GM12878 (cell line): ENCODE results near the gene BCKDHA. TPM values are rescaled to one million over a fixed set of nuclear protein-coding genes. Genes with fewer than 3 reads are reported as not detected.

ENCODE experiments used
- ATF2 ChIP-seq: IDR thresholded peaks from 2 replicates; pipeline ENCODE4 v1.6.1; 2012; ENCODE audit warnings: low read length, inconsistent platforms
- BCL3 ChIP-seq: IDR thresholded peaks from 2 replicates; pipeline ENCODE4 v1.6.1; 2011; ENCODE audit warnings: borderline replicate concordance, low read depth, mild to moderate bottlenecking, moderate library complexity, low read length; ENCODE audit not compliant: insufficient read depth, poor library complexity, severe bottlenecking
- CREM ChIP-seq: IDR thresholded peaks from 2 replicates; pipeline ENCODE4 v1.6.1; 2014; ENCODE audit warnings: antibody characterized with exemption, low read depth
- ELK1 ChIP-seq: IDR thresholded peaks from 2 replicates; pipeline ENCODE4 v1.6.1; 2012; ENCODE audit warnings: low read depth, low read length, improper control_type of control experiment
- EP300 ChIP-seq, 2 experiments: fragments of 150-350 bp in 1 of 2; IDR thresholded peaks; 2 replicates each; pipeline ENCODE4 v1.6.1; 2011 to 2012; ENCODE audit warnings: low read depth in 2 of 2, low read length in 2 of 2, borderline replicate concordance in 1 of 2, improper control_type of control experiment in 1 of 2, inconsistent platforms in 1 of 2; ENCODE audit not compliant: control insufficient read depth in 1 of 2
- IRF5 ChIP-seq: fragments of 450-650 bp; IDR thresholded peaks from 2 replicates; pipeline ENCODE4 v1.6.1; 2017; ENCODE audit warnings: borderline replicate concordance
- KDM1A ChIP-seq: fragments of 200-600 bp; sonication (generic); IDR thresholded peaks from 2 replicates; pipeline ENCODE4 v1.6.1; 2016; ENCODE audit warnings: borderline replicate concordance
- LARP7 ChIP-seq: fragments of 450-650 bp; IDR thresholded peaks from 2 replicates; pipeline ENCODE4 v1.6.1; 2017; ENCODE audit warnings: mild to moderate bottlenecking
- MEF2A ChIP-seq: IDR thresholded peaks from 2 replicates; pipeline ENCODE4 v1.6.1; 2011; ENCODE audit warnings: low read depth, mild to moderate bottlenecking, low read length, moderate library complexity; ENCODE audit not compliant: insufficient read depth
- MLLT1 ChIP-seq: fragments of 450-650 bp; IDR thresholded peaks from 2 replicates; pipeline ENCODE4 v1.6.1; 2016; ENCODE audit warnings: mild to moderate bottlenecking
- NFIC ChIP-seq: IDR thresholded peaks from 2 replicates; pipeline ENCODE4 v1.6.1; 2012; ENCODE audit warnings: low read depth, mild to moderate bottlenecking, inconsistent platforms, low read length, moderate library complexity
- POLR2A ChIP-seq: IDR thresholded peaks from 2 replicates; pipeline ENCODE4 v1.6.1; 2011; ENCODE audit warnings: low read depth, mild to moderate bottlenecking, low read length
- RUNX3 ChIP-seq: IDR thresholded peaks from 2 replicates; pipeline ENCODE4 v1.6.1; 2012; ENCODE audit warnings: low read length, inconsistent platforms
- SIN3A ChIP-seq: IDR thresholded peaks from 2 replicates; pipeline ENCODE4 v1.6.1; 2012; ENCODE audit warnings: low read depth, low read length, improper control_type of control experiment
- SPI1 ChIP-seq: IDR thresholded peaks from 2 replicates; pipeline ENCODE4 v1.6.1; 2011; ENCODE audit warnings: low read depth, mild to moderate bottlenecking, low read length, moderate library complexity, borderline replicate concordance; ENCODE audit not compliant: insufficient read depth
- TCF7 ChIP-seq: IDR thresholded peaks from 2 replicates; pipeline ENCODE4 v1.6.1; 2014; ENCODE audit warnings: antibody characterized with exemption, borderline replicate concordance
- WRNIP1 ChIP-seq: IDR thresholded peaks from 2 replicates; pipeline ENCODE4 v1.6.1; 2011; ENCODE audit warnings: low read depth, low read length, improper control_type of control experiment, borderline replicate concordance
- ZBED1 ChIP-seq: IDR thresholded peaks from 2 replicates; pipeline ENCODE4 v1.6.1; 2016; ENCODE audit warnings: borderline replicate concordance
- ZBTB4 ChIP-seq: fragments of 450-650 bp; formaldehyde crosslinking; IDR thresholded peaks from 2 replicates; pipeline ENCODE4 v1.4.0; 2022; ENCODE audit warnings: mild to moderate bottlenecking, moderate library complexity
- ZNF274 ChIP-seq: IDR thresholded peaks from one replicate; pipeline ENCODE4 v1.8.0; 2011; ENCODE audit not compliant: insufficient read length, insufficient read depth
- polyA plus RNA-seq, 11 experiments: library from polyadenylated mRNA; depleted of rRNA in 4 of 11; unstranded in 6 of 11; stranded (reverse) in 5 of 11; fragments of >200 nt; fragmentation: Nextera tagmentation in 4 of 11; fragmentation: Illumina TruSeq in 1 of 11; extraction: Ambion mirVana in 4 of 11; extraction: Trizol in 1 of 11; gene quantifications; 1 replicate in 1 of 11; 2 replicates in 10 of 11; pipeline versions ENCODE4 v1.2.1 to v1.2.3, GENCODE V29; 2011 to 2016; ENCODE audit warnings: inconsistent platforms in 2 of 11, missing spikeins in 2 of 11, low read depth in 1 of 11
- total RNA-seq, 4 experiments: library from RNA; depleted of rRNA in 3 of 4; stranded (reverse); fragments of >200 nt in 3 of 4; fragmentation: Illumina TruSeq in 1 of 4; extraction: Trizol in 1 of 4; gene quantifications; 2 replicates each; pipeline versions ENCODE4 v1.2.1 to v1.2.3, GENCODE V29; 2013 to 2021

Gene BCKDHA
- total and polyA plus RNA-seq, 10 of the 15 experiments (the other 5 are each of a cell fraction or from before 2014, with no cell fraction given), result 9.9 to 107 (median 46.4) TPM

- TF ChIP-seq MLLT1, result peak; percentile 27; the same call in 1 of the 2 replicates
- peak; percentile 93 for TF ChIP-seq POLR2A
- TF ChIP-seq ZBED1, result no peak
- TF ChIP-seq TCF7, result no peak
- TF ChIP-seq SIN3A, result peak; percentile 74
- no peak; the same call in 1 of the 2 replicates for TF ChIP-seq ELK1
- TF ChIP-seq CREM, result peak; percentile 59
- no peak for TF ChIP-seq LARP7
- TF ChIP-seq MEF2A, result no peak
- no peak for TF ChIP-seq EP300 (IDR thresholded peaks at IDR 0.05; ENCODE audit: borderline replicate concordance in 1 of 2, control insufficient read depth in 1 of 2, low read depth in 2 of 2, low read length in 2 of 2)
- no peak for TF ChIP-seq BCL3
- TF ChIP-seq ZBTB4, result no peak
- TF ChIP-seq KDM1A, result no peak
- no peak for TF ChIP-seq ZNF274
- TF ChIP-seq IRF5, result no peak
- TF ChIP-seq ATF2, result no peak
- TF ChIP-seq NFIC, result no peak
- TF ChIP-seq RUNX3, result peak; percentile 62
- TF ChIP-seq WRNIP1, result 0 out of 2 replicates have a peak, but pooled peaks have one; percentile 53
- peak; percentile 9; the same call in 1 of the 2 replicates for TF ChIP-seq SPI1
Observed at GRCh38 chr19:41363753-41364523, 33.7 kb upstream of the BCKDHA start, which contains the start of gene B9D2 (continued).
